GM23338 (cell line): ENCODE data around the gene NTM. TPM values are rescaled to one million over a fixed set of nuclear protein-coding genes. Genes with fewer than 3 reads are reported as not detected.

Experiments
- ATAC-seq: fragments of 200-7000 bp; cut with Tn5 transposase; 3 replicates; pipeline ENCODE4 v1.9.1; 2020
- DNase-seq: peaks from one replicate; pipeline ENCODE4 v3.0.0-alpha.2; 2015; ENCODE audit warnings: low spot score
- H2AFZ ChIP-seq: fragments of 200-600 bp; sonication (generic); 2 replicates; pipeline ENCODE4 v1.8.0; 2016; ENCODE audit warnings: antibody characterized with exemption, mild to moderate bottlenecking, moderate library complexity
- H3F3A ChIP-seq: fragments of 200-600 bp; sonication (generic); replicated peaks from 2 replicates; pipeline ENCODE4 v1.8.0; 2017; ENCODE audit warnings: antibody characterized with exemption, mixed run types, low read depth
- H3K27ac ChIP-seq: fragments of 200-600 bp; sonication (generic); 2 replicates; pipeline ENCODE4 v1.6.1; 2016; ENCODE audit warnings: low read depth
- H3K27me3 ChIP-seq: fragments of 200-600 bp; sonication (generic); 2 replicates; pipeline ENCODE4 v1.8.0; 2016; ENCODE audit warnings: mild to moderate bottlenecking, mixed run types, moderate library complexity; ENCODE audit not compliant: insufficient read depth
- H3K36me3 ChIP-seq: fragments of 200-600 bp; sonication (generic); 2 replicates; pipeline ENCODE4 v1.8.0; 2016; ENCODE audit warnings: mild to moderate bottlenecking; ENCODE audit not compliant: insufficient read depth
- H3K4me1 ChIP-seq: fragments of 200-600 bp; sonication (generic); 2 replicates; pipeline ENCODE4 v1.8.0; 2016; ENCODE audit warnings: mild to moderate bottlenecking, moderate library complexity; ENCODE audit not compliant: insufficient read depth
- H3K4me2 ChIP-seq: fragments of 200-600 bp; sonication (generic); 2 replicates; pipeline ENCODE4 v1.7.1; 2017; ENCODE audit warnings: mixed run types
- H3K4me3 ChIP-seq: fragments of 200-600 bp; sonication (generic); 2 replicates; pipeline ENCODE4 v1.6.1; 2016; ENCODE audit warnings: mixed run types
- H3K79me2 ChIP-seq: fragments of 200-600 bp; sonication (generic); replicated peaks from 2 replicates; pipeline ENCODE4 v1.8.0; 2017; ENCODE audit warnings: mild to moderate bottlenecking; ENCODE audit not compliant: insufficient read depth
- H3K9me2 ChIP-seq: fragments of 200-600 bp; sonication (generic); 2 replicates; pipeline ENCODE4 v1.8.0; 2017; ENCODE audit not compliant: insufficient read depth
- H4K20me1 ChIP-seq: fragments of 200-600 bp; sonication (generic); replicated peaks from 2 replicates; pipeline ENCODE4 v1.8.0; 2017; ENCODE audit warnings: mild to moderate bottlenecking; ENCODE audit not compliant: insufficient read depth
- H3K27ac Mint-ChIP-seq: 2 replicates; pipeline ENCODE4 v1.8.0; 2020; ENCODE audit warnings: inconsistent platforms, mild to moderate bottlenecking, moderate library complexity, mixed read lengths
- H3K27me3 Mint-ChIP-seq: 3 replicates; pipeline ENCODE4 v1.8.0; 2022; ENCODE audit warnings: low read depth, mild to moderate bottlenecking, moderate library complexity, mixed read lengths, inconsistent platforms; ENCODE audit not compliant: insufficient read depth, poor library complexity
- H3K36me3 Mint-ChIP-seq: 3 replicates; pipeline ENCODE4 v1.8.0; 2021; ENCODE audit warnings: low read depth, mild to moderate bottlenecking, inconsistent platforms, moderate library complexity, mixed read lengths
- H3K4me1 Mint-ChIP-seq: 3 replicates; pipeline ENCODE4 v1.8.0; 2020; ENCODE audit warnings: mild to moderate bottlenecking, inconsistent platforms, mixed read lengths
- H3K4me3 Mint-ChIP-seq: 3 replicates; pipeline ENCODE4 v1.8.0; 2021; ENCODE audit warnings: moderate library complexity, mild to moderate bottlenecking, inconsistent platforms, mixed read lengths
- H3K9me3 Mint-ChIP-seq: 3 replicates; pipeline ENCODE4 v1.8.0; 2020; ENCODE audit warnings: moderate library complexity, mild to moderate bottlenecking, inconsistent platforms, mixed read lengths
- CREB1 ChIP-seq: fragments of 250-450 bp; sonication (Bioruptor Pico); IDR thresholded peaks from 2 replicates; pipeline ENCODE4 v1.5.0; 2020; ENCODE audit warnings: low read depth, mild to moderate bottlenecking, moderate library complexity
- CTCF ChIP-seq, 2 experiments: fragments of 200-600 bp in 1 of 2; sonication (generic) in 1 of 2; conservative IDR thresholded peaks; 2 replicates each; pipeline versions ENCODE4 v1.5.1 to v1.6.1; 2016 to 2017; ENCODE audit warnings: antibody characterized with exemption in 2 of 2, low read depth in 2 of 2, mild to moderate bottlenecking in 2 of 2, moderate library complexity in 1 of 2
- ETS1 ChIP-seq: IDR thresholded peaks from 2 replicates; pipeline ENCODE4 v1.6.1; 2016; ENCODE audit warnings: antibody characterized with exemption
- EZH2 ChIP-seq: fragments of 200-600 bp; sonication (generic); IDR thresholded peaks from one replicate; pipeline ENCODE4 v1.8.0; 2017; ENCODE audit warnings: antibody characterized with exemption, mild to moderate bottlenecking, low read depth; ENCODE audit not compliant: unreplicated experiment
- JUNB ChIP-seq: IDR thresholded peaks from one replicate; pipeline ENCODE4 v1.6.1; 2016; ENCODE audit warnings: antibody characterized with exemption; ENCODE audit not compliant: unreplicated experiment
- NANOG ChIP-seq: IDR thresholded peaks from 2 replicates; pipeline ENCODE4 v1.6.1; 2016; ENCODE audit warnings: antibody characterized with exemption, borderline replicate concordance
- REST ChIP-seq: IDR thresholded peaks from one replicate; pipeline ENCODE4 v1.6.1; 2018; ENCODE audit warnings: antibody characterized with exemption; ENCODE audit not compliant: unreplicated experiment
- STAT1 ChIP-seq: IDR thresholded peaks from one replicate; pipeline ENCODE4 v1.6.1; 2016; ENCODE audit warnings: antibody characterized with exemption; ENCODE audit not compliant: unreplicated experiment
- ZNF114 ChIP-seq: fragments of 250-450 bp; sonication (Bioruptor Pico); IDR thresholded peaks from 2 replicates; pipeline ENCODE4 v1.5.0; 2020; ENCODE audit warnings: mild to moderate bottlenecking, moderate library complexity
- ZNF331 ChIP-seq: fragments of 250-450 bp; sonication (Bioruptor Pico); IDR thresholded peaks from 2 replicates; pipeline ENCODE4 v1.5.0; 2020; ENCODE audit warnings: low read depth, mild to moderate bottlenecking, moderate library complexity
- polyA plus RNA-seq: library from polyadenylated mRNA; unstranded; fragments of >200 nt; fragmentation: Nextera tagmentation; extraction: Ambion mirVana; gene quantifications from 2 replicates; pipeline ENCODE4 v1.2.1, GENCODE V29; 2016
- total RNA-seq: library from RNA; depleted of rRNA; stranded (reverse); fragments of >200 nt; shearing (Covaris generic); gene quantifications from 2 replicates; pipeline ENCODE4 v1.2.3, GENCODE V29; 2014

NTM gene
- total and polyA plus RNA-seq, 2 experiments from 2014 or later, result 10.6 to 14.6 TPM

- TF ChIP-seq REST (no peak), CTCF (conservative IDR thresholded peaks at IDR 0.05; ENCODE audit: low read depth in 2 of 2) (no peak), CREB1 (CRISPR knock-in tag) (no peak)
These were observed 966.5 kb downstream of the NTM start (continued) for GRCh38 chr11:132336781-132337535.

GRCh38 chr11:132337819-132338416 lies 967.5 kb downstream of the NTM start:
- Mint-ChIP-seq H3K36me3 (no peaks in the 10 kb centered on the region), H3K27ac (no peak overlapping the region), H3K4me3 (no peak overlapping the region), H3K27me3 (peaks cover 2% of the 10 kb centered on the region), H3K9me3 (no peaks in the 10 kb centered on the region), H3K4me1 (no peaks in the 10 kb centered on the region; the same call in 2 of the 3 replicates)
- no peaks in the 10 kb centered on the region for H3K9me2 ChIP-seq
- no peak overlapping the region for H2AFZ ChIP-seq
- no peaks in the 10 kb centered on the region for H3F3A ChIP-seq
- no peaks in the 10 kb centered on the region for H3K27me3 ChIP-seq
- no peak overlapping the region for H3K4me2 ChIP-seq
- H3K36me3 ChIP-seq, result no peaks in the 10 kb centered on the region
- ATAC-seq (no peak), DNase-seq (no peak)
- no peak overlapping the region for H3K4me3 ChIP-seq
- no peaks in the 10 kb centered on the region for H3K4me1 ChIP-seq
- TF ChIP-seq JUNB (no peak), REST (no peak), EZH2 (no peak), CREB1 (CRISPR knock-in tag) (no peak), ZNF331 (CRISPR knock-in tag) (no peak), ZNF114 (no peak), NANOG (no peak), STAT1 (no peak), ETS1 (no peak)
- no peaks in the 10 kb centered on the region for H4K20me1 ChIP-seq
- H3K79me2 ChIP-seq, result no peaks in the 10 kb centered on the region
- H3K27ac ChIP-seq, result no peak overlapping the region
